ENCODE data around the gene OSBPL2. TPM values are rescaled to one million over a fixed set of nuclear protein-coding genes. Genes with fewer than 3 reads are reported as not detected.

The OSBPL2 gene
- total RNA-seq, 2 experiments from 2014 or later = 47.2 to 49.5 TPM

- Mint-ChIP-seq H3K9me3 (peaks cover 7% of the 10 kb centered on the region), H3K4me3 (no peak overlapping the region), H3K27ac (no peak overlapping the region), H3K4me1 (peaks cover 2% of the 10 kb centered on the region), H3K36me3 (no peaks in the 10 kb centered on the region), H3K27me3 (no peaks in the 10 kb centered on the region)
- no peak for DNase-seq
- POLR2A ChIA-PET = no interaction called here
- no peak for ATAC-seq (ENCODE audit: low read depth)
These were observed 106.5 kb downstream of the OSBPL2 start for GRCh38 chr20:62344782-62345181.

Small RNA genes within 50 kb of the gene (microRNA-seq; reads per million reads assigned to microRNA genes)
- not detected for gene MIR4758

Other genes starting within 250 kb of the OSBPL2 start
- 10 to 100 TPM; 22.6 to 23.8 TPM for gene TAF4, start 172.6 kb upstream of the OSBPL2 start, total RNA-seq
- gene LSM14B, start 116.0 kb upstream of the OSBPL2 start, total RNA-seq = 10 to 100 TPM; 45.1 to 45.5 TPM
- gene PSMA7, start 95.1 kb upstream of the OSBPL2 start, total RNA-seq = 100 to 1,000 TPM; 219 to 236 TPM
- gene SS18L1, start 94.8 kb upstream of the OSBPL2 start, total RNA-seq = 10 to 100 TPM; 21.0 to 23.3 TPM
- 10 to 100 TPM; 34.9 to 39.5 TPM for gene MTG2, start 55.5 kb upstream of the OSBPL2 start, total RNA-seq
- not detected for gene HRH3, start 18.2 kb upstream of the OSBPL2 start, total RNA-seq
- 10 to 100 TPM; 72.4 to 74.6 TPM for gene ADRM1, start 64.5 kb downstream of the OSBPL2 start, total RNA-seq
- under 1 TPM; 0.54 to 0.80 TPM for gene LAMA5, start 128.8 kb downstream of the OSBPL2 start, total RNA-seq
- 1,000 to 10,000 TPM; 2,045 to 2,157 TPM for gene RPS21, start 148.6 kb downstream of the OSBPL2 start, total RNA-seq
- gene CABLES2, start 168.8 kb downstream of the OSBPL2 start, total RNA-seq = 10 to 100 TPM; 12.1 to 14.4 TPM
- not detected for gene RBBP8NL, start 189.0 kb downstream of the OSBPL2 start, total RNA-seq
- gene GATA5, start 237.5 kb downstream of the OSBPL2 start, total RNA-seq = not detected

All from activated naive CD8-positive, alpha-beta T cell treated with anti-CD3 and anti-CD28 coated beads, Interleukin-2, amount 10 ng/mL, durations not matched to agents 7 days and 5 days (primary cell).